ENCODE measurements around the gene B4GALNT2.

GRCh38 chr17:49170216-49170615, 37.6 kb downstream of the B4GALNT2 start:
- no peak for TF ChIP-seq CTCF (conservative IDR thresholded peaks at IDR 0.05 in 1 of 2, IDR thresholded peaks at IDR 0.05 in 1 of 2; ENCODE audit: low read depth in 1 of 2, low read length in 2 of 2)
- no peak for TF ChIP-seq EZH2 (IDR thresholded peaks at IDR 0.05; ENCODE audit: low read length, missing control alignments)

All from fibroblast of lung (primary cell).